Testis (tissue), 3 donors: Measurements from ENCODE around the gene DEAF1. TPM values are rescaled to one million over a fixed set of nuclear protein-coding genes. Genes with fewer than 3 reads are reported as not detected.
A peak's percentile ranks its signal among the peaks of the same experiment; 100 is the strongest.

Source experiments
- DNase-seq: peaks from one replicate; pipeline ENCODE4 v3.0.0-alpha.2; 2019
- H3K27ac ChIP-seq, 2 donors: fragments of 200-600 bp; sonication (generic); one replicate each; pipeline ENCODE4 v1.5.1; 2019
- H3K27me3 ChIP-seq: fragments of 200-600 bp; sonication (generic); one replicate; pipeline ENCODE4 v1.5.1; 2019
- H3K36me3 ChIP-seq: fragments of 200-600 bp; sonication (generic); one replicate; pipeline ENCODE4 v1.5.1; 2017; ENCODE audit warnings: low read depth; ENCODE audit errors: missing control alignments
- H3K4me1 ChIP-seq: fragments of 200-600 bp; sonication (generic); one replicate; pipeline ENCODE4 v1.5.1; 2019
- H3K4me3 ChIP-seq, 2 donors: fragments of 200-600 bp; sonication (generic); one replicate each; pipeline ENCODE4 v1.5.1; 2017 to 2019
- H3K9me3 ChIP-seq: fragments of 200-600 bp; sonication (generic); one replicate; pipeline ENCODE4 v1.5.1; 2017
- CTCF ChIP-seq, 3 experiments: fragments of 450-650 bp in 2 of 3; fragments of 200-600 bp in 1 of 3; sonication (generic) in 1 of 3; IDR thresholded peaks; one replicate each; pipeline ENCODE4 v1.5.1; 2016 to 2019; ENCODE audit warnings: antibody characterized with exemption in 3 of 3, mild to moderate bottlenecking in 2 of 3, moderate library complexity in 1 of 3
- POLR2A ChIP-seq: fragments of 450-650 bp; IDR thresholded peaks from one replicate; pipeline ENCODE4 v1.6.1; 2017; ENCODE audit warnings: antibody characterized with exemption, mild to moderate bottlenecking, moderate library complexity
- WGBS, 2 donors: methylation state at CpG; one replicate each; pipeline ENCODE4 v1.1.5; 2018; 5-methylcytosine and 5-hydroxymethylcytosine counted together
- intact Hi-C: fragments of 100-400 bp; cut with DNase I; formaldehyde crosslinking; loops from one replicate; pipeline ENCODE4 v1.15.1; 2023; ENCODE audit warnings: low total_unique reads
- polyA plus RNA-seq: library from polyadenylated mRNA; stranded (reverse); fragments of 350-450 nt; fragmentation: Illumina TruSeq; extraction: RNeasy Lipid Tissue Mini Kit (QIAGEN cat#74804); gene quantifications from one replicate; pipeline ENCODE4 v1.2.3, GENCODE V29; 2014; ENCODE audit warnings: low read depth, low replicate concordance; ENCODE audit not compliant: insufficient read depth
- total RNA-seq, 2 donors: library from RNA; depleted of rRNA; stranded (reverse); fragments of >200 nt; gene quantifications; one replicate each; pipeline ENCODE4 v1.2.3, GENCODE V29; 2016

DEAF1 gene
- total and polyA plus RNA-seq, 3 donors from 2014 or later = 47.9 to 116 (median 82.5) TPM

GRCh38 chr11:665704-666281 lies 29.2 kb downstream of the DEAF1 start:
- Histone ChIP-seq H3K27ac (peak overlapping the region; percentile 51 to 76), H3K36me3 (no peaks in the 10 kb centered on the region), H3K27me3 (no peaks in the 10 kb centered on the region), H3K9me3 (no peaks in the 10 kb centered on the region), H3K4me1 (peaks cover 15% of the 10 kb centered on the region), H3K4me3 (no peak overlapping the region)
- intact Hi-C loops = no loop called here
- TF ChIP-seq CTCF (IDR thresholded peaks at IDR 0.05) (no peak), POLR2A (no peak)
- WGBS, 2 donors = 58 to 64% methylated on average over 11 of the region's 11 CpGs
- peak; percentile 61 for DNase-seq

- Histone ChIP-seq H3K4me3 (no peak overlapping the region), H3K36me3 (no peaks in the 10 kb centered on the region), H3K4me1 (peaks cover 15% of the 10 kb centered on the region), H3K27ac (peak overlapping the region; percentile 51 to 76), H3K27me3 (no peaks in the 10 kb centered on the region), H3K9me3 (no peaks in the 10 kb centered on the region)
- DNase-seq = peak; percentile 39
- 43 to 64% methylated on average over 9 to 15 of the region's 15 CpGs for WGBS, 2 donors
- intact Hi-C loops = no loop called here
- no peak for TF ChIP-seq POLR2A
- TF ChIP-seq CTCF (IDR thresholded peaks at IDR 0.05) = no peak
Observed at GRCh38 chr11:665062-665703, 29.8 kb downstream of the DEAF1 start.

GRCh38 chr11:662689-663274 lies 32.2 kb downstream of the DEAF1 start:
- TF ChIP-seq POLR2A (no peak), CTCF (IDR thresholded peaks at IDR 0.05) (peak; percentile 66 to 82 (median 75))
- no peaks in the 10 kb centered on the region for H3K36me3 ChIP-seq

GRCh38 chr11:660681-661444 lies 34.2 kb downstream of the DEAF1 start:
- H3K9me3 ChIP-seq = no peaks in the 10 kb centered on the region
- H3K4me1 ChIP-seq = peaks cover 10% of the 10 kb centered on the region
- H3K36me3 ChIP-seq = no peaks in the 10 kb centered on the region
- WGBS, 2 donors = 72 to 82% methylated on average over 19 of the region's 19 CpGs
- no peak overlapping the region for H3K27ac ChIP-seq
- TF ChIP-seq CTCF (IDR thresholded peaks at IDR 0.05) = no peak
- intact Hi-C loops = no loop called here
- H3K27me3 ChIP-seq = no peaks in the 10 kb centered on the region
- no peak for DNase-seq
- no peak overlapping the region for H3K4me3 ChIP-seq

More at GRCh38 chr11:662689-663274, 32.2 kb downstream of the DEAF1 start:
- H3K9me3 ChIP-seq = no peaks in the 10 kb centered on the region
- H3K27me3 ChIP-seq = no peaks in the 10 kb centered on the region
- H3K27ac ChIP-seq = no peak overlapping the region
- H3K4me3 ChIP-seq = no peak overlapping the region
- 60 to 91% methylated on average over 5 to 15 of the region's 15 CpGs for WGBS, 2 donors
- DNase-seq = peak; percentile 82
- H3K4me1 ChIP-seq = peaks cover 15% of the 10 kb centered on the region
- intact Hi-C loops = no loop called here
